Breast epithelium (tissue), 3 donors: Measurements from ENCODE around the gene SKP1.

Source experiments
- CTCF ChIP-seq, 3 donors: fragments of 450-650 bp; IDR thresholded peaks; one replicate each; pipeline ENCODE4 v1.5.1; 2016 to 2017; ENCODE audit warnings: antibody characterized with exemption in 3 of 3, mild to moderate bottlenecking in 3 of 3, moderate library complexity in 3 of 3
- POLR2A ChIP-seq: fragments of 450-650 bp; IDR thresholded peaks from one replicate; pipeline ENCODE4 v1.6.1; 2016; ENCODE audit warnings: antibody characterized with exemption, mild to moderate bottlenecking, moderate library complexity

- no peak for TF ChIP-seq CTCF (IDR thresholded peaks at IDR 0.05)
- TF ChIP-seq POLR2A, result no peak
These were observed 734 bp downstream of the SKP1 start for GRCh38 chr5:134175921-134176510.
